WERI-Rb-1 (cell line): ENCODE data around the gene GPRC5A.

Experiments
- DNase-seq: peaks from one replicate; pipeline ENCODE4 v3.0.0-alpha.2; 2020
- H3K27ac ChIP-seq: fragments of 250-450 bp; sonication (Bioruptor Pico); 2 replicates; pipeline ENCODE4 v1.5.1; 2020; ENCODE audit warnings: mild to moderate bottlenecking, moderate library complexity
- H3K27me3 ChIP-seq: fragments of 250-450 bp; sonication (Bioruptor Pico); 2 replicates; pipeline ENCODE4 v1.5.1; 2021; ENCODE audit warnings: mild to moderate bottlenecking, low read depth, moderate library complexity; ENCODE audit not compliant: insufficient read depth, severe bottlenecking
- H3K36me3 ChIP-seq: fragments of 250-450 bp; sonication (Bioruptor Pico); 2 replicates; pipeline ENCODE4 v1.5.1; 2020; ENCODE audit warnings: mild to moderate bottlenecking, moderate library complexity
- H3K4me3 ChIP-seq: 2 replicates; pipeline ENCODE4 v1.5.1; 2011; ENCODE audit warnings: low read depth, mild to moderate bottlenecking, control low read depth, low read length
- H3K9me3 ChIP-seq: fragments of 250-450 bp; sonication (Bioruptor Pico); 2 replicates; pipeline ENCODE4 v1.5.1; 2021; ENCODE audit warnings: mild to moderate bottlenecking, moderate library complexity; ENCODE audit not compliant: severe bottlenecking
- TF ChIP-seq, protein P1 (sequence below): IDR thresholded peaks from 2 replicates; pipeline ENCODE4 v1.5.1; 2011; ENCODE audit warnings: low read depth, mild to moderate bottlenecking, control low read depth, inconsistent platforms, low read length

GPRC5A gene

DNA sequence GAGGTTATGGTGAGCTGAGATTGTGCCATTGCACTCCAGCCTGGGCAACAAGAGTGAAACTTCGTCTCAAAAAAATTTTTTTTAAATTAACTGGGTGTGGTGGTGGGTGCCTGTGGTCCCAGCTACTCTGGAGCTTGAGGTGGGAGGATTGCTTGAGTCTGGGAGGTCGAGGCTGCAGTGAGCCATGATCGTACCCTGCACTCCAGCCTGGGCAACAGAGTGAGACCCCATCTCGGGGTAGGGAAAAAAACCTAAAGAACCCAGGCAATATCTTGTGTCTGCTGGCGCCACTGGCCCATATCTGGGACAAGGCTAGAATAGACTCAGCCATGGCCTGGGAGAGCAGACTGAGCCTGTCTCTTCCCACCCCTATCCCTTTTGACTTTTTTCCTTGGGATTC, 9.1 kb upstream of the GPRC5A start:
- TF ChIP-seq, protein P1, sequence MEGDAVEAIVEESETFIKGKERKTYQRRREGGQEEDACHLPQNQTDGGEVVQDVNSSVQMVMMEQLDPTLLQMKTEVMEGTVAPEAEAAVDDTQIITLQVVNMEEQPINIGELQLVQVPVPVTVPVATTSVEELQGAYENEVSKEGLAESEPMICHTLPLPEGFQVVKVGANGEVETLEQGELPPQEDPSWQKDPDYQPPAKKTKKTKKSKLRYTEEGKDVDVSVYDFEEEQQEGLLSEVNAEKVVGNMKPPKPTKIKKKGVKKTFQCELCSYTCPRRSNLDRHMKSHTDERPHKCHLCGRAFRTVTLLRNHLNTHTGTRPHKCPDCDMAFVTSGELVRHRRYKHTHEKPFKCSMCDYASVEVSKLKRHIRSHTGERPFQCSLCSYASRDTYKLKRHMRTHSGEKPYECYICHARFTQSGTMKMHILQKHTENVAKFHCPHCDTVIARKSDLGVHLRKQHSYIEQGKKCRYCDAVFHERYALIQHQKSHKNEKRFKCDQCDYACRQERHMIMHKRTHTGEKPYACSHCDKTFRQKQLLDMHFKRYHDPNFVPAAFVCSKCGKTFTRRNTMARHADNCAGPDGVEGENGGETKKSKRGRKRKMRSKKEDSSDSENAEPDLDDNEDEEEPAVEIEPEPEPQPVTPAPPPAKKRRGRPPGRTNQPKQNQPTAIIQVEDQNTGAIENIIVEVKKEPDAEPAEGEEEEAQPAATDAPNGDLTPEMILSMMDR = no peak
- no peaks in the 10 kb centered on the region for H3K27me3 ChIP-seq
- no peak overlapping the region for H3K27ac ChIP-seq

DNA sequence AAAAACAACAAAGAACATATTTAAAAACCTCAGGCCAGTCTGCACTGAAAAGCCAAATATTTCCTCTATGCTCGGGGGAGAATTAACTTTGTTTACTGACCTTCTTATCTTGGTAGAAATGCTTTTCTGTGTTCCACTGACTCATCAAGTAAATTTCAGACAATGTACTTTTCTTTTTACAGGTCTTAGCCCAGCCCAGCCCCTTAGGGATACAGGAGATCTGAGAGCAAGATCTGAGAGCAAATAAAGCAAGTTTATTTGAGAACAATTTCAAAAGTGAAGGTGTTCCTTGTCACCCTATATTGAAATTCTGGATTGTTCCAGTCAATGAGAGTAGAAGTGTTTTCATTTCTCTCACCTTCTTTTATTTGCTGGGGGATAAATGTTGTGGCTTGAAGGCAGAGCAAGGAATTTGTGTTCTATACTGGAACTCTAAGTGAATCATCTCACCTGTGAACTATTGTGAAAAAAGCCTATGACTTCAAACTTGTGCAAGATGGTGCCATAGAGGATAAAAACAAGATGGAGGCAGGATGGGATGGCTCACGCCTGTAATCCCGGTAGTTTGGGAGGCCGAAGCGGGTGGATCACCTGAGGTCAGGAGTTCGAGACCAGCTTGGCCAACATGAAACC, 7.9 kb upstream of the GPRC5A start:
- Histone ChIP-seq H3K4me3 (no peak overlapping the region), H3K9me3 (no peaks in the 10 kb centered on the region), H3K27ac (no peak overlapping the region), H3K27me3 (no peaks in the 10 kb centered on the region), H3K36me3 (no peaks in the 10 kb centered on the region)
- no peak for DNase-seq
- TF ChIP-seq, protein P1 = no peak

More for the DNA sequence above, 9.1 kb upstream of the GPRC5A start:
- Histone ChIP-seq H3K4me3 (no peak overlapping the region), H3K9me3 (no peaks in the 10 kb centered on the region), H3K36me3 (no peaks in the 10 kb centered on the region)
- DNase-seq = no peak

GRCh38 chr12:12885096-12885792, 6.1 kb upstream of the GPRC5A start:
- Histone ChIP-seq H3K27me3 (no peaks in the 10 kb centered on the region), H3K36me3 (no peaks in the 10 kb centered on the region), H3K9me3 (no peaks in the 10 kb centered on the region), H3K4me3 (no peak overlapping the region), H3K27ac (no peak overlapping the region)
- TF ChIP-seq, protein P1 = no peak
- no peak for DNase-seq

- H3K27ac ChIP-seq = no peak overlapping the region
- no peak overlapping the region for H3K4me3 ChIP-seq
- TF ChIP-seq, protein P1 = no peak
- H3K36me3 ChIP-seq = no peaks in the 10 kb centered on the region
- no peak for DNase-seq
- H3K9me3 ChIP-seq = no peaks in the 10 kb centered on the region
- no peaks in the 10 kb centered on the region for H3K27me3 ChIP-seq
These were observed 3.9 kb upstream of the GPRC5A start for GRCh38 chr12:12887471-12887870.

DNA sequence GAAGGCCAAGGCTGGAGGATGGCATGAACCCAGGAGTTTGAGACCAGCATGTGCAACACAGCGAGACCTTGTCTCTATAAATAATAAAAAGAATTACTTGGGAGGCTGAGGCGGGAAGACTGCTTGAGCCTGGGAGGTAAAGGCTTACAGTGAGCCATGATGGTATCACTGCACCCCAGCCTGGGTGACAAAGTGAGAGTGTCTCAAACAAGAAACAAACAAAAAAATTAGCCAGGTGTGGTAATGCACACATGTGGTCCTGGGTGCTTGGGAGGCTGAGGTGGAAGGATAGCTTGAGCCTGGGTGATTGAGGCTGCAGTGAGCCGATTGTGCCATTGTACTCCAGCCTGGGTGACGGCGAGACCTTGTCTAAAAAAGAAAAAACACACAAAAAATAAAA, 1.7 kb upstream of the GPRC5A start:
- no peak for DNase-seq
- no peaks in the 10 kb centered on the region for H3K9me3 ChIP-seq
- no peaks in the 10 kb centered on the region for H3K27me3 ChIP-seq
- no peak overlapping the region for H3K4me3 ChIP-seq
- no peak overlapping the region for H3K27ac ChIP-seq
- H3K36me3 ChIP-seq = no peaks in the 10 kb centered on the region
- TF ChIP-seq, protein P1 = no peak
